HepG2 (cell line): ENCODE data around the gene TBATA.

Source experiments
- ARNT ChIP-seq: fragments of 450-650 bp; IDR thresholded peaks from 2 replicates; pipeline ENCODE4 v1.6.1; 2017
- CCDC6 ChIP-seq: sonication (generic); formaldehyde crosslinking; IDR thresholded peaks from 2 replicates; pipeline ENCODE4 v1.8.1; 2022; ENCODE audit warnings: mild to moderate bottlenecking, missing genetic modification reagents, moderate library complexity
- CTCF ChIP-seq: sonication (generic); formaldehyde crosslinking; IDR thresholded peaks from 2 replicates; pipeline ENCODE4 v1.5.0; 2020; ENCODE audit warnings: mild to moderate bottlenecking, missing genetic modification reagents, moderate library complexity
- HCFC1 ChIP-seq: fragments of 150-350 bp; IDR thresholded peaks from 2 replicates; pipeline ENCODE4 v1.6.1; 2014; ENCODE audit warnings: low read depth, low read length
- JUNB ChIP-seq: sonication (generic); formaldehyde crosslinking; IDR thresholded peaks from 2 replicates; pipeline ENCODE4 v1.8.0; 2022; ENCODE audit warnings: missing genetic modification reagents, mild to moderate bottlenecking, borderline replicate concordance
- MAFK ChIP-seq, 2 experiments: IDR thresholded peaks in 1 of 2; conservative IDR thresholded peaks in 1 of 2; 2 replicates each; pipeline ENCODE4 v1.6.1; 2011; ENCODE audit warnings: improper control_type of control experiment in 2 of 2, low read length in 2 of 2
- PBX2 ChIP-seq: IDR thresholded peaks from 2 replicates; pipeline ENCODE4 v1.6.1; 2016; ENCODE audit warnings: control low read depth
- PHF5A ChIP-seq: IDR thresholded peaks from one replicate; pipeline ENCODE4 v1.6.1; 2018; ENCODE audit warnings: low read depth, missing genetic modification reagents; ENCODE audit not compliant: unreplicated experiment
- POLR2AphosphoS5 ChIP-seq: IDR thresholded peaks from 2 replicates; pipeline ENCODE4 v1.6.1; 2012; ENCODE audit warnings: low read depth, low read length
- TFAP4 ChIP-seq: sonication (generic); IDR thresholded peaks from 2 replicates; pipeline ENCODE4 v1.6.1; 2016; ENCODE audit warnings: low read depth, borderline replicate concordance
- XRCC5 ChIP-seq: fragments of 200-400 bp; formaldehyde crosslinking; optimal IDR thresholded peaks from 2 replicates; pipeline ENCODE3; 2017; ENCODE audit warnings: mild to moderate bottlenecking, low read length
- ZSCAN29 ChIP-seq: sonication (generic); formaldehyde crosslinking; conservative IDR thresholded peaks from 2 replicates; pipeline ENCODE4 v1.4.0; 2020; ENCODE audit warnings: mild to moderate bottlenecking, missing genetic modification reagents

- TF ChIP-seq ARNT = no peak
- TF ChIP-seq MAFK (conservative IDR thresholded peaks at IDR 0.05 in 1 of 2, IDR thresholded peaks at IDR 0.05 in 1 of 2; ENCODE audit: low read length in 2 of 2) = no peak
- TF ChIP-seq ZSCAN29 (CRISPR knock-in tag) = no peak
- no peak for TF ChIP-seq POLR2AphosphoS5
- TF ChIP-seq TFAP4 = no peak
- no peak for TF ChIP-seq HCFC1
- TF ChIP-seq CTCF = no peak
- no peak for TF ChIP-seq CCDC6 (CRISPR knock-in tag)
- no peak for TF ChIP-seq XRCC5
- TF ChIP-seq PBX2 (CRISPR knock-in tag) = no peak
- no peak for TF ChIP-seq JUNB
- TF ChIP-seq PHF5A (CRISPR knock-in tag) = no peak
These were observed 3.6 kb downstream of the TBATA start for GRCh38 chr10:70781461-70782051.
